Urinary bladder (tissue), 4 donors: ENCODE measurements around the gene BCAN. TPM values are rescaled to one million over a fixed set of nuclear protein-coding genes. Genes with fewer than 3 reads are reported as not detected.

ENCODE experiments used
- DNase-seq: peaks from one replicate; pipeline ENCODE4 v3.0.0-alpha.2; 2015; ENCODE audit errors: extremely low spot score
- H3K27ac ChIP-seq: one replicate; pipeline ENCODE4 v1.5.1; 2013; ENCODE audit warnings: low read depth, mild to moderate bottlenecking, moderate library complexity
- H3K36me3 ChIP-seq: one replicate; pipeline ENCODE4 v1.6.1; 2013; ENCODE audit warnings: mild to moderate bottlenecking, moderate library complexity; ENCODE audit not compliant: insufficient read depth
- H3K4me1 ChIP-seq: one replicate; pipeline ENCODE4 v1.6.1; 2013; ENCODE audit warnings: mild to moderate bottlenecking, moderate library complexity; ENCODE audit not compliant: insufficient read depth
- H3K4me3 ChIP-seq: one replicate; pipeline ENCODE4 v1.5.1; 2013; ENCODE audit warnings: low read depth, low read length
- WGBS: extraction: QIAGEN DNeasy Blood & Tissue Kit; methylation state at CpG from one replicate; pipeline ENCODE4 v1.1.7; 2013; 5-methylcytosine and 5-hydroxymethylcytosine counted together
- polyA plus RNA-seq: library from polyadenylated mRNA; stranded (reverse); fragments of 200-250 nt; gene quantifications from one replicate; pipeline ENCODE4 v1.2.3, GENCODE V29; 2013
- total RNA-seq: library from RNA; depleted of rRNA; stranded (reverse); fragments of >200 nt; gene quantifications from one replicate; pipeline ENCODE4 v1.2.3, GENCODE V29; 2014
- donor health status: healthy with polysubstance abuse.
- donor health status: healthy.

Gene BCAN
- total and polyA plus RNA-seq, 2 donors = 0.19 to 0.48 TPM

DNA sequence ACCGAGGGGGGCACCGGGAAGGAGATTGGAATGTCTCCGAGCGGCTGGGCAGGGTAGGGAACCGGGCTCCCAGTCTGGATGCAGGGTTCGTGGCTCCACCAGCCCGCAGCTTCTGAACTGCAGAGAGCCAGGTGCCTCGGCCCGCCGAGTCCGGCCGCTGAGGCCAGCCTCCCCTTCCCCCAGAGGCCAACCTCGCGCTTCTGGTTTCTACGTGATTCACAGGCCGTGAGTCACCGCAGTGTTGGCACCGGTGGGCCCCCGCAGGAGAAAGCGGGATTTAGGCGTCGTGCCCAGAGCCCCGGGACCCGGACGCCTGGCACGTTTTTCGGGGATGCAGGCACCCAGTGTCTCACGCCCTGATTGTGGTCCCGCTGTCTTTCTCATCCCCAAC is 63.0 kb downstream of the BCAN start:
- H3K27ac ChIP-seq = no peak overlapping the region
- DNase-seq = no peak

DNA sequence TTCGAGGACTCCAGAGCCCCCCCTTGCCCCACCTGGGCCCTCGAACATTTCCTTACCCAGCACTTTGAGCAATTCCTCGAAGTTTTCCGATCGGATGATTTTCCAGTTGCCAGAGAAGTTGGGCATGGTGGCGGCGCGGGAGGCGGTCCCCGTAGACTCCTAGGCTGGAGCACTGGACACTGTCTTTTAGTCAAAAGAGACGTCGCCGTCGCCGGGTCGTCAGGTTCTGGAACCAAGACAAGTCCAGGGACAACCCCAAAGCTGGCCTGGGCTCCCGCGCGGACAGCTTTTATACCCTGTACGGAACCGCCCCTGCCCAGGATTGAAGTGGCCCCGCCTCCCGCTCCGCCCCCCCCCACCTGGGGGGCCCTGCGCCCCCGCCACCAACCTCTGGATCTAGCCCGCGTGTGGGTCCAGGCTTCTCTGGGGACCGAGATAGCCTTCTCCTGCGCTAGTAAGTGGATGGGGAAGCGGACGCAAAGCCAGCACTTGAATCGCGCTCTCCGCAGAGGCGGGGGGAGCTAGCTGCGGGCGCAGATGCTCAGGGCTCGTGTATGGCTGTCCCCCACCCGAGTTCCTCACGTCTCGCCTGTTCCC is 63.5 kb downstream of the BCAN start, which contains the start of gene CRABP2:
TSS of gene CRABP2 (minus strand) at position 263 of the 597 bp plus-strand sequence. CDS start at position 126, 137 bp downstream.
- WGBS = under 1% methylated on average over 42 of the region's 42 CpGs

More for the DNA sequence above, 63.0 kb downstream of the BCAN start:
- Histone ChIP-seq H3K4me1 (no peaks in the 10 kb centered on the region), H3K36me3 (no peaks in the 10 kb centered on the region), H3K4me3 (peak overlapping the region; percentile 35)
- WGBS = 3% methylated on average over 29 of the region's 29 CpGs

GRCh38 chr1:156705918-156706656 is 64.2 kb downstream of the BCAN start:
- Histone ChIP-seq H3K36me3 (no peaks in the 10 kb centered on the region), H3K4me1 (no peaks in the 10 kb centered on the region), H3K27ac (peak overlapping the region; percentile 19), H3K4me3 (peak overlapping the region; percentile 35)
- no peak for DNase-seq
- WGBS = 1% methylated on average over 45 of the region's 45 CpGs

More for the DNA sequence above, 63.5 kb downstream of the BCAN start, which contains the start of gene CRABP2:
- DNase-seq = no peak
- Histone ChIP-seq H3K4me1 (no peaks in the 10 kb centered on the region), H3K27ac (peak within 1 kb of the TSS; percentile 19), H3K4me3 (peak within 1 kb of the TSS; percentile 35), H3K36me3 (no peaks in the 10 kb centered on the region)

GRCh38 chr1:156706657-156707416 is 64.9 kb downstream of the BCAN start:
- 6% methylated on average over 29 of the region's 29 CpGs for WGBS
- H3K36me3 ChIP-seq = no peaks in the 10 kb centered on the region
- peak overlapping the region; percentile 35 for H3K4me3 ChIP-seq
- DNase-seq = no peak
- H3K4me1 ChIP-seq = no peaks in the 10 kb centered on the region
- peak overlapping the region; percentile 27 for H3K27ac ChIP-seq

- Histone ChIP-seq H3K36me3 (no peaks in the 10 kb centered on the region), H3K4me1 (no peaks in the 10 kb centered on the region), H3K27ac (no peak overlapping the region), H3K4me3 (no peak overlapping the region)
- 44% methylated on average over 8 of the region's 8 CpGs for WGBS
- no peak for DNase-seq
These were observed 65.7 kb downstream of the BCAN start for GRCh38 chr1:156707417-156708217.

GRCh38 chr1:156708218-156708661 is 66.3 kb downstream of the BCAN start:
- 61% methylated on average over 4 of the region's 4 CpGs for WGBS
- H3K4me1 ChIP-seq = no peaks in the 10 kb centered on the region
- no peak for DNase-seq
- no peak overlapping the region for H3K27ac ChIP-seq
- no peaks in the 10 kb centered on the region for H3K36me3 ChIP-seq
- no peak overlapping the region for H3K4me3 ChIP-seq

DNA sequence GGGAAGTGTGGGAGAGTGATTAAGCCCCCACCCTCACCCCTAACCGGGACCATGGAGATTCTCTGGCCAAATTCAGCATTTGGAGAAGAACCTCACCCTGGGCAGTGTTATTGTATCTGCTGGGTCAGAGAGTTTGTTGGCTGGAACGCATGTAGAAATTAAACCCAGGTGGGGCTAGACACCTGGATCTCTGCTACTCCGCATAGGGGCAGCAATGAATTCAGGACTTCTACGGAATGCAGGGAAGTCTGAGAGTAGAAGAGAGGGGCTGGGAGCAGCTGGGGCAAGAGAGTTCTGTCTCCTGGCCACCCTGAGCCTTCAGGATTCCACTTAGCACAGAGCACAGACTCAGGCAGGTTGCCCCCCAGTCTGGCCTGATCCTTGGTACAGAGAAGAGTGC is 67.1 kb downstream of the BCAN start:
- DNase-seq = no peak
- 77% methylated on average over 4 of the region's 4 CpGs for WGBS
- Histone ChIP-seq H3K27ac (no peak overlapping the region), H3K4me1 (no peaks in the 10 kb centered on the region), H3K4me3 (no peak overlapping the region), H3K36me3 (no peaks in the 10 kb centered on the region)

Other genes starting within 250 kb of the BCAN start
- gene MEF2D, start 141.3 kb upstream of the BCAN start, total RNA-seq = 10.0 TPM
- 55.5 TPM for gene MEF2D, start 141.3 kb upstream of the BCAN start, polyA plus RNA-seq
- gene IQGAP3, start 69.6 kb upstream of the BCAN start, total RNA-seq = 11.8 TPM
- 0.32 TPM for gene IQGAP3, start 69.6 kb upstream of the BCAN start, polyA plus RNA-seq
- gene TTC24, start 62.4 kb upstream of the BCAN start, total RNA-seq = not detected
- 0.09 TPM for gene TTC24, start 62.4 kb upstream of the BCAN start, polyA plus RNA-seq
- gene NAXE, start 50.3 kb upstream of the BCAN start, total RNA-seq = 27.3 TPM
- 84.1 TPM for gene NAXE, start 50.3 kb upstream of the BCAN start, polyA plus RNA-seq
- gene GPATCH4, start 40.6 kb upstream of the BCAN start, total RNA-seq = 6.1 TPM
- 24.5 TPM for gene GPATCH4, start 40.6 kb upstream of the BCAN start, polyA plus RNA-seq
- gene HAPLN2, start 22.7 kb upstream of the BCAN start, total RNA-seq = not detected
- 4.0 TPM for gene HAPLN2, start 22.7 kb upstream of the BCAN start, polyA plus RNA-seq
- 35.7 TPM for gene NES, start 35.3 kb downstream of the BCAN start, total RNA-seq
- 38.2 TPM for gene NES, start 35.3 kb downstream of the BCAN start, polyA plus RNA-seq
- gene CRABP2, start 63.5 kb downstream of the BCAN start, total RNA-seq = 37.9 TPM
- 25.3 TPM for gene CRABP2, start 63.5 kb downstream of the BCAN start, polyA plus RNA-seq
- gene METTL25B, start 86.4 kb downstream of the BCAN start, total RNA-seq = 11.4 TPM
- gene METTL25B, start 86.4 kb downstream of the BCAN start, polyA plus RNA-seq = 32.6 TPM
- gene ISG20L2, start 86.6 kb downstream of the BCAN start, total RNA-seq = 12.5 TPM
- 22.8 TPM for gene ISG20L2, start 86.6 kb downstream of the BCAN start, polyA plus RNA-seq
- gene MRPL24, start 99.0 kb downstream of the BCAN start, total RNA-seq = 25.8 TPM
- gene MRPL24, start 99.0 kb downstream of the BCAN start, polyA plus RNA-seq = 115 TPM
- gene HDGF, start 109.6 kb downstream of the BCAN start, total RNA-seq = 74.8 TPM
- gene HDGF, start 109.6 kb downstream of the BCAN start, polyA plus RNA-seq = 113 TPM
- gene PRCC, start 125.4 kb downstream of the BCAN start, total RNA-seq = 17.7 TPM
- gene PRCC, start 125.4 kb downstream of the BCAN start, polyA plus RNA-seq = 49.5 TPM
- not detected for gene SH2D2A, start 174.7 kb downstream of the BCAN start, total RNA-seq
- gene SH2D2A, start 174.7 kb downstream of the BCAN start, polyA plus RNA-seq = 0.70 TPM
- 0.11 TPM for gene INSRR, start 217.0 kb downstream of the BCAN start, total RNA-seq
- gene INSRR, start 217.0 kb downstream of the BCAN start, polyA plus RNA-seq = 0.04 TPM
- 0.37 TPM for gene NTRK1, start 218.7 kb downstream of the BCAN start, total RNA-seq
- 1.0 TPM for gene NTRK1, start 218.7 kb downstream of the BCAN start, polyA plus RNA-seq